ENCODE data around the gene DIO2.

DNA sequence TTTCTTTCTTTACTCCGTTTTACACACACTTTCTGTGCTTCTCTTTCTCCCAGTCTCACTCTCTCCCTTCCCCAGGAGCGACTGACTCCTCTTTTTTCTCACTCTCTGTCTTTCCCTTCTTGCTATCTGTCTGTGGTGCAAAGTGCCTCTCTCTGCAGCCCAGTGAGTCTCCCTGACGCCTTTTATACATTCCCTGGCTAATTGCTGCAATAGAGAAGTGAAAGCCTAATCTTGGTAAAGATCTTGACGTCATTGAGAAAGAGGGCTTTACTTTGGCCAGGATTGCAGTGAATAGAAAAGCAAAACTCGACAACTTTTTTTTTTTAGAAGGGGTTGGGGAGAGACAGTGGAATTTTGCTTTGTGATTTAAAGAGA, 706 bp upstream of the DIO2 start:
- no peak for TF ChIP-seq POLR2A (IDR thresholded peaks at IDR 0.05)
- TF ChIP-seq, protein P1, sequence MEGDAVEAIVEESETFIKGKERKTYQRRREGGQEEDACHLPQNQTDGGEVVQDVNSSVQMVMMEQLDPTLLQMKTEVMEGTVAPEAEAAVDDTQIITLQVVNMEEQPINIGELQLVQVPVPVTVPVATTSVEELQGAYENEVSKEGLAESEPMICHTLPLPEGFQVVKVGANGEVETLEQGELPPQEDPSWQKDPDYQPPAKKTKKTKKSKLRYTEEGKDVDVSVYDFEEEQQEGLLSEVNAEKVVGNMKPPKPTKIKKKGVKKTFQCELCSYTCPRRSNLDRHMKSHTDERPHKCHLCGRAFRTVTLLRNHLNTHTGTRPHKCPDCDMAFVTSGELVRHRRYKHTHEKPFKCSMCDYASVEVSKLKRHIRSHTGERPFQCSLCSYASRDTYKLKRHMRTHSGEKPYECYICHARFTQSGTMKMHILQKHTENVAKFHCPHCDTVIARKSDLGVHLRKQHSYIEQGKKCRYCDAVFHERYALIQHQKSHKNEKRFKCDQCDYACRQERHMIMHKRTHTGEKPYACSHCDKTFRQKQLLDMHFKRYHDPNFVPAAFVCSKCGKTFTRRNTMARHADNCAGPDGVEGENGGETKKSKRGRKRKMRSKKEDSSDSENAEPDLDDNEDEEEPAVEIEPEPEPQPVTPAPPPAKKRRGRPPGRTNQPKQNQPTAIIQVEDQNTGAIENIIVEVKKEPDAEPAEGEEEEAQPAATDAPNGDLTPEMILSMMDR (IDR thresholded peaks at IDR 0.05 in 8 of 11, conservative IDR thresholded peaks at IDR 0.05 in 3 of 11), result no peak
- TF ChIP-seq POLR2AphosphoS5 (IDR thresholded peaks at IDR 0.05), result no peak

All from spleen (tissue), 7 donors.